ENCODE measurements around the gene WDHD1.
"Not testable (repeated sequence)": the region's sequence is repeated elsewhere in the genome, so short reads cannot be mapped to it uniquely, and the experiment has no call there.

Gene WDHD1

GRCh38 chr14:54955143-54955542 is 71.8 kb downstream of the WDHD1 start:
- no peak for DNase-seq (ENCODE audit: low spot score)

GRCh38 chr14:54953609-54954008 is 73.3 kb downstream of the WDHD1 start:
- not testable (repeated sequence) for DNase-seq (ENCODE audit: low spot score)

- DNase-seq (ENCODE audit: low spot score): not testable (repeated sequence)
Measured at GRCh38 chr14:54952803-54953202, 74.1 kb downstream of the WDHD1 start.

- no peak for DNase-seq (ENCODE audit: low spot score)
Measured at GRCh38 chr14:54947230-54947629, 79.7 kb downstream of the WDHD1 start.

GRCh38 chr14:54946500-54946899 is 80.4 kb downstream of the WDHD1 start:
- no peak for DNase-seq (ENCODE audit: low spot score)

- DNase-seq (ENCODE audit: low spot score): no peak
Measured at GRCh38 chr14:54944737-54945391, 82.0 kb downstream of the WDHD1 start.

GRCh38 chr14:54942913-54943312 is 84.0 kb downstream of the WDHD1 start:
- no peak for DNase-seq (ENCODE audit: low spot score)

- no peak for DNase-seq (ENCODE audit: low spot score)
Measured at GRCh38 chr14:54936816-54937215, 90.1 kb downstream of the WDHD1 start.

- no peak for DNase-seq (ENCODE audit: low spot score)
Measured at GRCh38 chr14:54935958-54936357, 90.9 kb downstream of the WDHD1 start.

GRCh38 chr14:54935100-54935499 is 91.8 kb downstream of the WDHD1 start:
- no peak for DNase-seq (ENCODE audit: low spot score)

GRCh38 chr14:54933006-54933405 is 93.9 kb downstream of the WDHD1 start:
- DNase-seq (ENCODE audit: low spot score): no peak

- no peak for DNase-seq (ENCODE audit: low spot score)
Measured at GRCh38 chr14:54931598-54932340, 95.1 kb downstream of the WDHD1 start.

GRCh38 chr14:54931101-54931500 is 95.8 kb downstream of the WDHD1 start:
- no peak for DNase-seq (ENCODE audit: low spot score)

GRCh38 chr14:54929556-54929955 is 97.3 kb downstream of the WDHD1 start:
- DNase-seq (ENCODE audit: low spot score): no peak

- no peak for DNase-seq (ENCODE audit: low spot score)
Measured at GRCh38 chr14:54928216-54928615, 98.7 kb downstream of the WDHD1 start.

GRCh38 chr14:54927551-54927950 is 99.3 kb downstream of the WDHD1 start:
- DNase-seq (ENCODE audit: low spot score): no peak

- DNase-seq (ENCODE audit: low spot score): not testable (repeated sequence)
Measured at GRCh38 chr14:54926570-54926969, 100.3 kb downstream of the WDHD1 start.

GRCh38 chr14:54922598-54922997 is 104.3 kb downstream of the WDHD1 start:
- DNase-seq (ENCODE audit: low spot score): no peak

- no peak for DNase-seq (ENCODE audit: low spot score)
Measured at GRCh38 chr14:54920052-54920451, 106.8 kb downstream of the WDHD1 start.

- no peak for DNase-seq (ENCODE audit: low spot score)
Measured at GRCh38 chr14:54919330-54919729, 107.6 kb downstream of the WDHD1 start.

- DNase-seq (ENCODE audit: low spot score): no peak
Measured at GRCh38 chr14:54918427-54918826, 108.5 kb downstream of the WDHD1 start.

GRCh38 chr14:54916101-54916500 is 110.8 kb downstream of the WDHD1 start:
- no peak for DNase-seq (ENCODE audit: low spot score)

GRCh38 chr14:54909817-54910558 is 116.9 kb downstream of the WDHD1 start:
- DNase-seq (ENCODE audit: low spot score): no peak

Data from activated CD4-positive, alpha-beta T cell treated with anti-CD3 and anti-CD28 coated beads, Interleukin-2, Interleukin-4, amounts not matched to agents 100 ng/mL and 50 ng/mL, durations not matched to agents 16 hours and 8 hours (primary cell).